ENCODE measurements around the gene KCNG2. TPM values are rescaled to one million over a fixed set of nuclear protein-coding genes. Genes with fewer than 3 reads are reported as not detected.

Gene KCNG2
- total RNA-seq, 2 experiments from 2014 or later, result not detected

- Mint-ChIP-seq H3K36me3 (ENCODE audit: low read depth) (no peaks in the 10 kb centered on the region), H3K4me3 (no peak overlapping the region), H3K27ac (no peak overlapping the region), H3K4me1 (peaks cover 8% of the 10 kb centered on the region), H3K9me3 (peaks cover 2% of the 10 kb centered on the region), H3K27me3 (peaks cover 50% of the 10 kb centered on the region)
- DNase-seq, result no peak
- ChIA-PET POLR2A (no interaction called here), CTCF (interaction anchor here (0.7 to 1.6 kb wide), 3 partner anchors 15 to 22 kb away, joined by 3 read pairs; no protein-coding TSS in a partner anchor)
Observed at GRCh38 chr18:79792096-79792987, 5.4 kb upstream of the KCNG2 start.

GRCh38 chr18:79792988-79793355 lies 4.8 kb upstream of the KCNG2 start:
- peaks cover 9% of the 10 kb centered on the region for H3K4me1 Mint-ChIP-seq
- no peak overlapping the region for H3K4me3 Mint-ChIP-seq
- CTCF ChIA-PET, result interaction anchor here (0.7 to 1.6 kb wide), 3 partner anchors 15 to 21 kb away, joined by 3 read pairs; no protein-coding TSS in a partner anchor
- POLR2A ChIA-PET, result no interaction called here
- no peaks in the 10 kb centered on the region for H3K36me3 Mint-ChIP-seq (ENCODE audit: low read depth)
- H3K9me3 Mint-ChIP-seq, result peaks cover 2% of the 10 kb centered on the region
- H3K27ac Mint-ChIP-seq, result no peak overlapping the region
- DNase-seq, result no peak
- H3K27me3 Mint-ChIP-seq, result peaks cover 48% of the 10 kb centered on the region

DNA sequence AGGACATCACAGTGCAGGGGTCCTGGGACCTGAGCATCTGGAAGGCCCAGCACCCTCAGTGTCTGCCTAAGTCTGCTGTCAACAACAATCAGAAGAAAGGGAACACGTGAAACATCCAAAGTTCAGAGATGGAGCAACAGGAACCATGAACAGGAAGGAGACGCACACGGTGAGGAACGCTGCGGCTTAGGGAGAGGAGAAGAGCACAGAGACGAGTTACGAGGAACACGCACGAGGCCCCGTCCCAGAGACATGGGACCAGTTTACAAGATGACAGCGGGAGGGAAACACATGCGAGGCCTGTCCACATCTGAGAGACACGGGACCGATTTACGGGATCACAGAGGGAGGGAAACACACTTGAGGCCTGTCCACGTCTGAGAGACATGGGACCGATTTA lies 2.9 kb upstream of the KCNG2 start:
- Mint-ChIP-seq H3K36me3 (ENCODE audit: low read depth) (no peaks in the 10 kb centered on the region), H3K27ac (no peak overlapping the region), H3K9me3 (no peaks in the 10 kb centered on the region), H3K27me3 (peaks cover 50% of the 10 kb centered on the region), H3K4me3 (no peak overlapping the region), H3K4me1 (peaks cover 15% of the 10 kb centered on the region)
- ChIA-PET CTCF (no interaction called here), POLR2A (interaction anchor here (0.7 kb wide), 1 partner anchor 323 kb away, joined by 4 read pairs; no protein-coding TSS in a partner anchor)
- no peak for DNase-seq

DNA sequence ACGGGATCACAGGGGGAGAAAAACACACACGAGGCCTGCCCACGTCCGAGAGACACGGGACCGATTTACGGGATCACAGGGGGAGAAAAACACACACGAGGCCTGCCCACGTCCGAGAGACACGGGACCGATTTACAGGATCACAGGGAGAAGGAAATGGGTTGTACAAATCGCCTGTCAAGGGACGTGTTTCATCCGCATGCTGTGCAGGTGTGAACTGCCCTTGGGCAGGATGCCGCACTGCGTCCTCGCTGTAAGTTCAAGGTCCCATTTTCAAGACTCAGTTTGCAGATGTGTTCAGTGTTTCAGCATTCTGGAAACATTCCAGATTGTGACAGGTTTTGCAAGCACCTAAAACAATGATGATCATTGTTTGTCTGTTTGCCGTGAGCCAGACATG lies 2.3 kb upstream of the KCNG2 start:
- no peak overlapping the region for H3K4me3 Mint-ChIP-seq
- peaks cover 16% of the 10 kb centered on the region for H3K4me1 Mint-ChIP-seq
- H3K36me3 Mint-ChIP-seq (ENCODE audit: low read depth), result no peaks in the 10 kb centered on the region
- no peak for DNase-seq
- peaks cover 50% of the 10 kb centered on the region for H3K27me3 Mint-ChIP-seq
- ChIA-PET POLR2A (no interaction called here), CTCF (no interaction called here)
- no peaks in the 10 kb centered on the region for H3K9me3 Mint-ChIP-seq
- no peak overlapping the region for H3K27ac Mint-ChIP-seq

GRCh38 chr18:79796016-79796415 lies 1.7 kb upstream of the KCNG2 start:
- no peak for DNase-seq
- Mint-ChIP-seq H3K4me3 (no peak overlapping the region), H3K4me1 (peaks cover 16% of the 10 kb centered on the region), H3K36me3 (ENCODE audit: low read depth) (no peaks in the 10 kb centered on the region), H3K27ac (no peak overlapping the region), H3K9me3 (no peaks in the 10 kb centered on the region), H3K27me3 (peaks cover 44% of the 10 kb centered on the region)
- ChIA-PET POLR2A (no interaction called here), CTCF (no interaction called here)

GRCh38 chr18:79796531-79797405 lies 970 bp upstream of the KCNG2 start:
- Mint-ChIP-seq H3K36me3 (ENCODE audit: low read depth) (no peaks in the 10 kb centered on the region), H3K27ac (no peak overlapping the region), H3K9me3 (no peaks in the 10 kb centered on the region), H3K27me3 (peaks cover 37% of the 10 kb centered on the region), H3K4me1 (peaks cover 10% of the 10 kb centered on the region), H3K4me3 (no peak overlapping the region)
- DNase-seq, result no peak
- POLR2A ChIA-PET, result no interaction called here
- CTCF ChIA-PET, result no interaction called here

- H3K4me3 Mint-ChIP-seq, result no peak overlapping the region
- H3K27ac Mint-ChIP-seq, result no peak overlapping the region
- H3K9me3 Mint-ChIP-seq, result no peaks in the 10 kb centered on the region
- CTCF ChIA-PET, result no interaction called here
- no peak for DNase-seq
- peaks cover 10% of the 10 kb centered on the region for H3K4me1 Mint-ChIP-seq
- POLR2A ChIA-PET, result no interaction called here
- no peaks in the 10 kb centered on the region for H3K36me3 Mint-ChIP-seq (ENCODE audit: low read depth)
- peaks cover 26% of the 10 kb centered on the region for H3K27me3 Mint-ChIP-seq
Observed at GRCh38 chr18:79798346-79798998, 734 bp downstream of the KCNG2 start.

- Mint-ChIP-seq H3K4me3 (no peak overlapping the region), H3K27me3 (peaks cover 26% of the 10 kb centered on the region), H3K27ac (no peak overlapping the region), H3K4me1 (peaks cover 10% of the 10 kb centered on the region), H3K36me3 (ENCODE audit: low read depth) (no peaks in the 10 kb centered on the region), H3K9me3 (no peaks in the 10 kb centered on the region)
- DNase-seq, result no peak
- POLR2A ChIA-PET, result no interaction called here
- CTCF ChIA-PET, result no interaction called here
Observed at GRCh38 chr18:79798999-79799370, 1.2 kb downstream of the KCNG2 start.

- Mint-ChIP-seq H3K36me3 (ENCODE audit: low read depth) (no peaks in the 10 kb centered on the region), H3K4me3 (no peak overlapping the region), H3K27me3 (peaks cover 26% of the 10 kb centered on the region), H3K4me1 (peaks cover 12% of the 10 kb centered on the region), H3K9me3 (no peaks in the 10 kb centered on the region), H3K27ac (no peak overlapping the region)
- CTCF ChIA-PET, result no interaction called here
- DNase-seq, result no peak
- POLR2A ChIA-PET, result no interaction called here
Observed at GRCh38 chr18:79799619-79800370, 2.1 kb downstream of the KCNG2 start.

GRCh38 chr18:79800371-79801180 lies 2.8 kb downstream of the KCNG2 start:
- no peaks in the 10 kb centered on the region for H3K36me3 Mint-ChIP-seq (ENCODE audit: low read depth)
- H3K4me3 Mint-ChIP-seq, result no peak overlapping the region
- peaks cover 26% of the 10 kb centered on the region for H3K27me3 Mint-ChIP-seq
- H3K9me3 Mint-ChIP-seq, result no peaks in the 10 kb centered on the region
- CTCF ChIA-PET, result no interaction called here
- H3K4me1 Mint-ChIP-seq, result peaks cover 15% of the 10 kb centered on the region
- DNase-seq, result no peak
- no peak overlapping the region for H3K27ac Mint-ChIP-seq
- POLR2A ChIA-PET, result no interaction called here

- no peaks in the 10 kb centered on the region for H3K36me3 Mint-ChIP-seq (ENCODE audit: low read depth)
- no peak overlapping the region for H3K27ac Mint-ChIP-seq
- no peak for DNase-seq
- peaks cover 17% of the 10 kb centered on the region for H3K4me1 Mint-ChIP-seq
- no peaks in the 10 kb centered on the region for H3K9me3 Mint-ChIP-seq
- H3K4me3 Mint-ChIP-seq, result no peak overlapping the region
- POLR2A ChIA-PET, result no interaction called here
- H3K27me3 Mint-ChIP-seq, result peaks cover 25% of the 10 kb centered on the region
- CTCF ChIA-PET, result no interaction called here
Observed at GRCh38 chr18:79801217-79801616, 3.5 kb downstream of the KCNG2 start.

DNA sequence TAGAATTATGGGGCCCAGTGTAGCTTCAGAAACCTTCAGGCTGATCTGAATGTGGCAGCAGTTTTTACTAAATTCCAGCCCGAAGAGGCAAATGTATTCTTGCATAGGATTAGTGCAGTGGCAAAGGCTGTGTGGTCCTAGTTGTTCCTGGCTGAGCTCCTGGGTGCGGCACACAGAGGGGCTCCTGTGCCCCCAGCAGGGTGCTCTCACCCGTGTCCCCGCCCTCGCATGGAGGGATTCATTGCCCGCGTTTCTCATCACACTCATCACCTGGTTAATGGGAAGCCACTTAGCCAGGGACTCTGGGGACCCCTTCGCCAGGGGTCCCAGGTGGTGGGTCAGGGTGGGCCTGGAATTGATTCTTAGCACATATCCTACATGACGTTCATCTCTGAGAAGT lies 3.9 kb downstream of the KCNG2 start:
- no peak overlapping the region for H3K27ac Mint-ChIP-seq
- DNase-seq, result no peak
- peaks cover 21% of the 10 kb centered on the region for H3K27me3 Mint-ChIP-seq
- no peaks in the 10 kb centered on the region for H3K36me3 Mint-ChIP-seq (ENCODE audit: low read depth)
- POLR2A ChIA-PET, result no interaction called here
- CTCF ChIA-PET, result no interaction called here
- peaks cover 17% of the 10 kb centered on the region for H3K4me1 Mint-ChIP-seq
- no peak overlapping the region for H3K4me3 Mint-ChIP-seq
- no peaks in the 10 kb centered on the region for H3K9me3 Mint-ChIP-seq
